HepG2 (cell line): ENCODE results near the gene TNFSF11. TPM values are rescaled to one million over a fixed set of nuclear protein-coding genes. Genes with fewer than 3 reads are reported as not detected.

Experiments
- ATAC-seq: fragments of 200-7000 bp; cut with Tn5 transposase; 3 replicates; pipeline ENCODE4 v1.9.1; 2020; ENCODE audit warnings: mild to moderate bottlenecking, moderate library complexity
- BruUV-seq: library from RNA; stranded (reverse); fragments of 400-500 nt; replicated peaks from 2 replicates; lab custom pipeline; 2021; lab: Mats Ljungman, UMichigan
- CTCF ChIA-PET: fragments of 300-600 bp; formaldehyde crosslinking; extraction: SDS; loops from one replicate; lab custom pipeline; 2021; ENCODE audit warnings: low total read pairs, inconsistent platforms, low intra/inter-chr PET ratio; lab: Yijun Ruan, JAX
- POLR2A ChIA-PET: fragments of 350-600 bp; sonication (Branson Sonifier 250); formaldehyde crosslinking; loops from one replicate; lab custom pipeline; 2020; ENCODE audit warnings: antibody characterized with exemption, inconsistent platforms; lab: Yijun Ruan, JAX
- DNase-seq: peaks from one replicate; pipeline ENCODE4 v3.0.0-alpha.2; 2015; ENCODE audit warnings: low spot score
- FAIRE-seq: peaks from 3 replicates; lab custom pipeline; 2011; peaks lifted over from hg19 to GRCh38; lab: Jason Lieb, UNC
- H2AFZ ChIP-seq: one replicate; pipeline ENCODE4 v1.6.1; 2011; ENCODE audit warnings: low read length, inconsistent platforms
- H3K27ac ChIP-seq: fragments of 300-600 bp; 3 replicates; pipeline ENCODE4 v1.8.0; 2011; ENCODE audit warnings: mixed run types, mild to moderate bottlenecking, mixed read lengths, low read length, inconsistent platforms; ENCODE audit not compliant: insufficient read depth; ENCODE audit errors: extremely low read length
- H3K27me3 ChIP-seq, 2 experiments: fragments of 200-600 bp in 1 of 2; 2 replicates in 1 of 2; 3 replicates in 1 of 2; pipeline versions ENCODE4 v1.6.0 to v1.8.0; 2011; ENCODE audit warnings: low read length in 2 of 2, mild to moderate bottlenecking in 2 of 2, moderate library complexity in 2 of 2, inconsistent platforms in 1 of 2; ENCODE audit not compliant: insufficient read depth in 2 of 2, control insufficient read depth in 1 of 2
- H3K36me3 ChIP-seq, 2 experiments: fragments of 200-600 bp in 1 of 2; replicated peaks in 1 of 2; 2 replicates in 1 of 2; 3 replicates in 1 of 2; pipeline versions ENCODE4 v1.5.1 to v1.8.0; 2011; ENCODE audit warnings: low read length in 2 of 2, inconsistent platforms in 1 of 2; ENCODE audit not compliant: insufficient read depth in 2 of 2, control insufficient read depth in 1 of 2
- H3K4me1 ChIP-seq: 2 replicates; pipeline ENCODE4 v1.5.1; 2012; ENCODE audit warnings: low read length, inconsistent platforms; ENCODE audit not compliant: insufficient read depth
- H3K4me2 ChIP-seq: 2 replicates; pipeline ENCODE4 v1.6.0; 2011; ENCODE audit warnings: low read depth, low read length, inconsistent platforms
- H3K4me3 ChIP-seq, 3 experiments: fragments of 200-600 bp in 1 of 3; sonication (generic), shearing (Covaris generic) in 1 of 3; replicated peaks in 1 of 3; 2 replicates each; pipeline ENCODE4 v1.5.1; 2011 to 2016; ENCODE audit warnings: low read length in 3 of 3, inconsistent platforms in 2 of 3, low read depth in 2 of 3, mild to moderate bottlenecking in 2 of 3, control low read depth in 1 of 3, mixed read lengths in 1 of 3; ENCODE audit not compliant: insufficient read depth in 1 of 3
- H3K79me2 ChIP-seq: one replicate; pipeline ENCODE4 v1.6.1; 2011; ENCODE audit warnings: low read length, inconsistent platforms; ENCODE audit not compliant: insufficient read depth
- H3K9ac ChIP-seq: 2 replicates; pipeline ENCODE4 v1.6.0; 2011; ENCODE audit warnings: mild to moderate bottlenecking, low read depth, low read length, inconsistent platforms; ENCODE audit not compliant: insufficient read depth
- H3K9me3 ChIP-seq: 2 replicates; pipeline ENCODE4 v1.5.1; 2012; ENCODE audit warnings: mild to moderate bottlenecking, low read length
- H4K20me1 ChIP-seq: 2 replicates; pipeline ENCODE4 v1.6.0; 2011; ENCODE audit warnings: inconsistent platforms, mild to moderate bottlenecking, low read length, moderate library complexity; ENCODE audit not compliant: insufficient read depth
- EED ChIP-seq: sonication (generic); formaldehyde crosslinking; IDR thresholded peaks from 2 replicates; pipeline ENCODE4 v1.5.0; 2020; ENCODE audit warnings: mild to moderate bottlenecking, missing genetic modification reagents
- HMGXB4 ChIP-seq, 2 experiments: sonication (generic) in 1 of 2; formaldehyde crosslinking in 1 of 2; IDR thresholded peaks; 2 replicates each; pipeline versions ENCODE4 v1.4.0 to v1.6.1; 2018 to 2020; ENCODE audit warnings: missing genetic modification reagents in 2 of 2, borderline replicate concordance in 1 of 2, low read depth in 1 of 2, mild to moderate bottlenecking in 1 of 2, missing biosample characterization in 1 of 2
- KDM3A ChIP-seq: IDR thresholded peaks from 2 replicates; pipeline ENCODE4 v1.6.1; 2018; ENCODE audit warnings: low read depth, missing compliant biosample characterization
- SRSF9 ChIP-seq: fragments of 200-400 bp; formaldehyde crosslinking; IDR thresholded peaks from 2 replicates; pipeline ENCODE4 v1.6.1; 2018; ENCODE audit warnings: borderline replicate concordance, mild to moderate bottlenecking, low read depth, low read length; ENCODE audit not compliant: insufficient read depth, poor library complexity, severe bottlenecking
- TOE1 ChIP-seq: sonication (generic); formaldehyde crosslinking; IDR thresholded peaks from 2 replicates; pipeline ENCODE4 v1.4.0; 2020; ENCODE audit warnings: mild to moderate bottlenecking, missing genetic modification reagents
- WGBS: methylation state at CpG from one replicate; pipeline ENCODE4 v1.1.6; 2017; ENCODE audit warnings: low lambda C conversion rate; 5-methylcytosine and 5-hydroxymethylcytosine counted together
- in situ Hi-C: cut with HindIII; loops from 2 replicates; pipeline ENCODE4 v1.10.0; 2017; ENCODE audit warnings: low pct_unique_long_range_greater_than_20kb; ENCODE audit not compliant: extremely low pct_ligation_motif_present
- intact Hi-C: fragments of 100-400 bp; cut with micrococcal nuclease; formaldehyde crosslinking; loops from one replicate; pipeline ENCODE4 v1.10.0; 2022; ENCODE audit not compliant: unreplicated experiment
- polyA plus RNA-seq, 8 experiments: library from polyadenylated mRNA; depleted of rRNA in 3 of 8; stranded (reverse) in 7 of 8; unstranded in 1 of 8; fragments of >200 nt; fragmentation: Illumina TruSeq in 4 of 8; extraction: Trizol in 4 of 8; gene quantifications; 2 replicates each; pipeline versions ENCODE4 v1.2.1 to v1.2.3, GENCODE V29; 2011 to 2016; ENCODE audit warnings: low read depth in 4 of 8, missing spikeins in 1 of 8, mixed read lengths in 1 of 8; ENCODE audit not compliant: insufficient read depth in 1 of 8
- total RNA-seq, 5 experiments: library from RNA; depleted of rRNA; stranded (reverse); fragments of >200 nt; fragmentation: Illumina TruSeq; extraction: Trizol; gene quantifications; 2 replicates each; pipeline ENCODE4 v1.2.3, GENCODE V29; 2016; ENCODE audit warnings: low read depth in 1 of 5

The TNFSF11 gene
- total and polyA plus RNA-seq, 2 of the 13 experiments (the other 11 are each of a cell fraction or from before 2014, with no cell fraction given), result 0.03 TPM; not detected in 1

DNA sequence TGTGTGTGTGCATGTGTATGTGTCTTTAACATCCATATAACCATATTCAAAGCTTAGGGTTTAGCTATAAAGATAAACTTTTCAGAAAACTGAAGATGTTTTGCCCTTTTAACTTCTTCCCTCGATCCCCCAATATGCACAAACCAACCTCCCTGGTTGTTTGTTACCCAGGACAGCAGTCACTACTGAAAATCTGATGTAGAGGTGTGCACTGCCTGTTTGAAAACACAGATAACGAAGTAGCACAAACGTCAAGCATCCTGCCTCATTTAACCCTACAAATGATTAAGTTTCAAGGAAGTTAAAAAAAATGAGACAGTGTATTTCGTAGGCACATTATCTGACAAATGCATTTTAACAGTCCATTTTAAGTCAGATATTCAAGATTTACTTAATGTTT lies 3.6 kb downstream of the TNFSF11 start (continued):
- TF ChIP-seq HMGXB4 (CRISPR knock-in tag; IDR thresholded peaks at IDR 0.05; ENCODE audit: borderline replicate concordance in 1 of 2, low read depth in 1 of 2) (no peak), TOE1 (CRISPR knock-in tag) (no peak)
- TF ChIP-seq, all 625 proteins: peak for 0

DNA sequence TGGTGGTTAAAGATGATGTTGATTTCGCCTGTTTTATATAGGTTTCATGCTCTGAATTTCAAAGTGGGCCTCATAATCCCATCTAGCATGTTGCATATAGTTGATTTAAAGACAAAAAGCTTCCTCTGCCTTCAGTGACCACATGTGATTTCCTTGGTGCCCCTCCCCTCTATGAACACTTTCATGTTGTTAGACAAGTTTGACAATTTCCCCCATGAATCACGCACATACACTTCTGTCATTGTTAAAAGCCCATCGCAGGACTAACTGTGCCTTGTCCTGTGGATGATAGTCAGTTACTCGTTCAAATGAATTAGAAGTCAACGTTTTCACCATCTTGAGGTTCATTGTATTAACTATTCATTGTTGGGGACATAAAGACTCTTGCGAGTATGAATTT lies 6.7 kb downstream of the TNFSF11 start:
- 35% methylated on average over 6 of the region's 6 CpGs for WGBS
- Histone ChIP-seq H4K20me1 (no peaks in the 10 kb centered on the region), H3K4me1 (no peaks in the 10 kb centered on the region), H3K4me2 (no peak overlapping the region), H3K27ac (no peak overlapping the region), H3K79me2 (no peaks in the 10 kb centered on the region), H3K4me3 (no peak overlapping the region), H3K27me3 (no peaks in the 10 kb centered on the region; a peak in 1 of 5 replicates), H3K9me3 (no peaks in the 10 kb centered on the region), H3K36me3 (no peaks in the 10 kb centered on the region), H2AFZ (no peak overlapping the region), H3K9ac (no peak overlapping the region)
- FAIRE-seq (no peak), ATAC-seq (no peak), DNase-seq (no peak)
- ChIA-PET POLR2A (no interaction called here), CTCF (no interaction called here)
- BruUV-seq, result no TSS peak
- in situ Hi-C loops (loop anchor here (25.0 kb wide), 1 partner anchor 557 kb away; no protein-coding TSS in a partner anchor), intact Hi-C loops (no loop called here)
- TF ChIP-seq KDM3A (CRISPR knock-in tag), result no peak
- no peak for TF ChIP-seq SRSF9
- TF ChIP-seq EED (CRISPR knock-in tag), result no peak
